ENCODE results near the gene ZNF212.
A peak's percentile ranks its signal among the peaks of the same experiment; 100 is the strongest.

ZNF212 gene

DNA sequence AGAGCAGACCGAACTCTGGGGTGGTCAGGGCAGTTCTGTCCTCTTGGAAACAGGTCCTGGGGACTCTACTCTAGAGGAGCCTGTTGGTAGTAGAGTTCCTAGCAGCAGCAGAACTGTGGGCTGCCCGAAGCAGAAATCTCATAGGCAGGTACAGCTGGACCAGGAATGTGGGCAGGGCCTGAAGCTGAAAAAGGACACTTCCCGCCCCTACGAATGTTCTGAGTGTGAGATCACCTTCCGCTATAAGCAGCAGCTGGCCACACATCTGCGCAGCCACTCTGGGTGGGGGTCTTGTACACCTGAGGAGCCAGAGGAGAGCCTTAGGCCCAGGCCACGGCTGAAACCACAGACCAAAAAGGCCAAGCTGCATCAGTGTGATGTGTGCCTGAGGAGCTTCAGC lies 14.2 kb downstream of the ZNF212 start:
- peaks cover 38% of the 10 kb centered on the region; the same call in 1 of the 2 replicates for H3K36me3 ChIP-seq (ENCODE audit: insufficient read depth, low read length)

DNA sequence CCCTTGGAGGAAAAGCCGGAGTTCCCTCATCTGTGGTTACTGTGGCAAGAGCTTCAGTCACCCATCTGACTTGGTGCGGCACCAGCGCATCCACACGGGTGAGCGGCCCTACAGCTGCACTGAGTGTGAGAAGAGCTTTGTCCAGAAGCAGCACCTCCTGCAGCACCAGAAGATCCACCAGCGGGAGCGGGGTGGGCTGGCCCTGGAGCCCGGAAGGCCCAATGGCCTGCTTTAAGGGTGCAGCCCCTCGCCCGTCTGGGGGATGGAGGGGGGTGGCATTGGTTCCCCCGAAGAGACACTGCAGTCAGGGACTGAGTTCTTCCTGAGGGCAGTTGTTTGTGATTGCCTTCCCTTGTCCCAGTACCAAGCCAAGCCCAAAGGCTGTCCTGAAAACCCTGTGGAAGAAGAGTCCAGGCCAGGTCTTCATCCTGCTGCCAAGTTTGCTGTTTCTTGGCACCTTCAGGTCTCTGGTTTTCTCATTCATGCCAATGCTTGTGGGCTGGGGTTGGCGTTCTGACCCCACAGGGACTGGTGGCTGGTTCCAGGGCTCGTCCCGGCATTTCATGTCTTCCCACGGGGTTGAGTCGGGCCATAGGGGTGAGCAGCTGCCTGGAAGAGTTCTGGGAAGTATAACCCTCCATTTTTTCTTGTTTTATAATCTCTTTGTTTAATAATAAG lies 14.9 kb downstream of the ZNF212 start:
- H3K4me3 ChIP-seq, result no peak overlapping the region
- H3K9ac ChIP-seq (ENCODE audit: insufficient read length), result no peak overlapping the region
- no peak for DNase-seq (ENCODE audit: low read depth, low spot score)
- no peaks in the 10 kb centered on the region for H3K9me3 ChIP-seq (ENCODE audit: low read depth, low read length)
- peaks cover 38% of the 10 kb centered on the region; the same call in 1 of the 2 replicates for H3K36me3 ChIP-seq (ENCODE audit: insufficient read depth, low read length)
- TF ChIP-seq FOXP2 (optimal IDR thresholded peaks at IDR 0.05; ENCODE audit: control extremely low read depth, extremely low read length, insufficient read depth), result no peak
- no peak for TF ChIP-seq EZH2 (IDR thresholded peaks at IDR 0.05)
- no peak for TF ChIP-seq POLR2AphosphoS5 (IDR thresholded peaks at IDR 0.05; ENCODE audit: borderline replicate concordance, low read depth, low read length)
- no peak overlapping the region for H3K27ac ChIP-seq

More for the DNA sequence above, 14.2 kb downstream of the ZNF212 start:
- no peak for DNase-seq (ENCODE audit: low read depth, low spot score)
- H3K9me3 ChIP-seq (ENCODE audit: low read depth, low read length), result no peaks in the 10 kb centered on the region
- TF ChIP-seq FOXP2 (optimal IDR thresholded peaks at IDR 0.05; ENCODE audit: control extremely low read depth, extremely low read length, insufficient read depth), result no peak
- no peak for TF ChIP-seq POLR2AphosphoS5 (IDR thresholded peaks at IDR 0.05; ENCODE audit: borderline replicate concordance, low read depth, low read length)
- no peak for TF ChIP-seq EZH2 (IDR thresholded peaks at IDR 0.05)
- no peak overlapping the region for H3K27ac ChIP-seq
- no peak overlapping the region for H3K4me3 ChIP-seq
- H3K9ac ChIP-seq (ENCODE audit: insufficient read length), result no peak overlapping the region

DNA sequence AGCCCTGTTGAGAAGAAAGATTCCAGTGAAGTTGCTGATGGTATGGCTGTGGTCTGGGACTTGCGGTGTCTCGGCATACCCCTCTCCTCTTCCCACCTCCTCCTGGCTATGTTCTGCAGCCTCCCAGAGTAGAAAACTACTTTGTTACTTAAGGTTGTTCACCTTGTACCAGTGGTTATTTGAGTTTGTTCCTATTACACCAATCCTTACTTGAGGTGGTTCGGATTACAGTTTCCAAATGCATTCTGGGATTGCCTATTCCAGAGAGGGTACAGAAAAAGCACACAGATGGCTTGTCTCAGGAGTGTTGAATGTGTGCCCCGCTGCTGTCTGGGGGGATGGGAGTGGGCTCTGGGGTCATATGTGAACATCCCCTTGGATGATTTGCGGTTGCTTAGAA lies 15.7 kb downstream of the ZNF212 start:
- H3K27ac ChIP-seq, result no peak overlapping the region
- TF ChIP-seq EZH2 (IDR thresholded peaks at IDR 0.05), result no peak
- no peaks in the 10 kb centered on the region for H3K9me3 ChIP-seq (ENCODE audit: low read depth, low read length)
- H3K4me3 ChIP-seq, result no peak overlapping the region
- H3K36me3 ChIP-seq (ENCODE audit: insufficient read depth, low read length), result peaks cover 36% of the 10 kb centered on the region; the same call in 1 of the 2 replicates
- H3K9ac ChIP-seq (ENCODE audit: insufficient read length), result no peak overlapping the region
- DNase-seq (ENCODE audit: low read depth, low spot score), result no peak

DNA sequence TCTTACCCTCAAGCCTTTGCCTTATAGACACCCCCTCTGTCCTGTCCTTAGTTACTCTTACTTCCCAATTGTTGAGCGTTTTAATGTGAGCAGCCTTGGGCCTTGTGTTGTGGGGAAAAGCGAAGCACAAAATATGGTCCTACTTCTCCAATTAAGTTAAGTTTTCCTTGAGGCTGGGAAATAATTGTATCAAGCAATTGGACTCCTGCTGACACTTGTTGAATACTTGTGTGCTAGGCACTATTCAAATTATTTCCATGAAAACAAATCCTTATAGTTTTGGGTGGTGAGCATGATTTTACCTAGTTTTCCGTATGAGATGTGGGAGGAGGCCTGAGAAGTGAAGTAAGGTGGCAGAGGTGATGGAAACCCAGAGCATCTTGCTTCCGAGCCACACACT lies 17.1 kb downstream of the ZNF212 start:
- Histone ChIP-seq H3K36me3 (ENCODE audit: insufficient read depth, low read length) (peaks cover 28% of the 10 kb centered on the region; the same call in 1 of the 2 replicates), H3K4me3 (no peak overlapping the region), H3K9me3 (ENCODE audit: low read depth, low read length) (no peaks in the 10 kb centered on the region), H3K9ac (ENCODE audit: insufficient read length) (no peak overlapping the region), H3K27ac (no peak overlapping the region)
- no peak for DNase-seq (ENCODE audit: low read depth, low spot score)
- TF ChIP-seq EZH2 (IDR thresholded peaks at IDR 0.05) (no peak), POLR2AphosphoS5 (IDR thresholded peaks at IDR 0.05; ENCODE audit: borderline replicate concordance, low read depth, low read length) (no peak), FOXP2 (optimal IDR thresholded peaks at IDR 0.05; ENCODE audit: control extremely low read depth, extremely low read length, insufficient read depth) (no peak)

DNA sequence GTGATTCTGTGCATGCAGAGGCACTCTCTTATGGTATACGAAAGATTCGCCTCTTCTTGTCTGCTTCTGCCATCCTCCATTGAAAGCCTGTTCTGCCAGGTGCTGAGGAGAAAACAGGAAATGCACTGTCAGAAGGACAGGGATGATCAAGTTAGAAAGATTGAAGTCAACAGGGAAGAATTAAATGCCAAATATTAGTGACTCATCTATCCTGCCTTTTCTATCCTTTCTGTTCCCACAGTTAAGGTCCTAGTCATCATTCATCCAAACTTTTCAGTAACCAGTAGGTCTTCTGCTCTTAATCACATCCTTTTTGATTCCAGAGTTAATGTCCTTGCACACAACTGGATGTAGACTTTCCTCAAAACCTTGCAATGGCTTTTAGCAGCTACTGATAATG lies 17.7 kb downstream of the ZNF212 start:
- Histone ChIP-seq H3K9ac (ENCODE audit: insufficient read length) (no peak overlapping the region), H3K36me3 (ENCODE audit: insufficient read depth, low read length) (peaks cover 22% of the 10 kb centered on the region; the same call in 1 of the 2 replicates), H3K9me3 (ENCODE audit: low read depth, low read length) (no peaks in the 10 kb centered on the region), H3K4me3 (no peak overlapping the region), H3K27ac (no peak overlapping the region)
- TF ChIP-seq FOXP2 (optimal IDR thresholded peaks at IDR 0.05; ENCODE audit: control extremely low read depth, extremely low read length, insufficient read depth) (no peak), EZH2 (IDR thresholded peaks at IDR 0.05) (no peak), POLR2AphosphoS5 (IDR thresholded peaks at IDR 0.05; ENCODE audit: borderline replicate concordance, low read depth, low read length) (no peak)
- no peak for DNase-seq (ENCODE audit: low read depth, low spot score)

DNA sequence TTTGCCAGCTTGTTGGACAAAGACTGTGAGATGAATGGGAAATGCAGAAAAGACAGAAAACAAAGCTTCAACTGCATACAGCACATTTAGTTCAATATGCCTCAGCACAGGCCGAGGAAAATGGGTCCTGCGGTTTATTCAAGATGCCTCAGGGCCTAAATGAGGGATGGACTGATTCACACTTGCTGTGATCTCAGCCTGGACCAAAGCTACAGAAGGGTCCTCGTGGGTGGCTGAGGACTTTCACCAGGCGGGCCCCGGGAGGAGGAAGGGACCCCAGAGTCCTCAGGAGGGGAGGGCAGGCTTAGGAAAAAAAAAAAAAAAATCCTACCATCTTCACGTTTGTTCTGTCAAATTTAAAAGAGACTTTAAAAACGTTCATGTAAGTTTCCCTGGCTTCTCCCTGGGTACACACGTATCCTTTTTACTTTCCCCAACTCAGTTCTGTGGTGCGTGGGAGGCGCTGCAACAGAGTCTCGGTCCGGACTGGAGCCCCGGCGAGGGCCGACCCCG lies 21.9 kb downstream of the ZNF212 start:
- no peaks in the 10 kb centered on the region for H3K9me3 ChIP-seq (ENCODE audit: low read depth, low read length)
- DNase-seq (ENCODE audit: low read depth, low spot score), result no peak
- H3K27ac ChIP-seq, result peak overlapping the region; percentile 81
- H3K9ac ChIP-seq (ENCODE audit: insufficient read length), result peak overlapping the region; percentile 95
- H3K36me3 ChIP-seq (ENCODE audit: insufficient read depth, low read length), result peaks cover 26% of the 10 kb centered on the region
- peak overlapping the region; percentile 97 for H3K4me3 ChIP-seq
- TF ChIP-seq FOXP2 (optimal IDR thresholded peaks at IDR 0.05; ENCODE audit: control extremely low read depth, extremely low read length, insufficient read depth) (no peak), EZH2 (IDR thresholded peaks at IDR 0.05) (no peak), POLR2AphosphoS5 (IDR thresholded peaks at IDR 0.05; ENCODE audit: borderline replicate concordance, low read depth, low read length) (no peak)

DNA sequence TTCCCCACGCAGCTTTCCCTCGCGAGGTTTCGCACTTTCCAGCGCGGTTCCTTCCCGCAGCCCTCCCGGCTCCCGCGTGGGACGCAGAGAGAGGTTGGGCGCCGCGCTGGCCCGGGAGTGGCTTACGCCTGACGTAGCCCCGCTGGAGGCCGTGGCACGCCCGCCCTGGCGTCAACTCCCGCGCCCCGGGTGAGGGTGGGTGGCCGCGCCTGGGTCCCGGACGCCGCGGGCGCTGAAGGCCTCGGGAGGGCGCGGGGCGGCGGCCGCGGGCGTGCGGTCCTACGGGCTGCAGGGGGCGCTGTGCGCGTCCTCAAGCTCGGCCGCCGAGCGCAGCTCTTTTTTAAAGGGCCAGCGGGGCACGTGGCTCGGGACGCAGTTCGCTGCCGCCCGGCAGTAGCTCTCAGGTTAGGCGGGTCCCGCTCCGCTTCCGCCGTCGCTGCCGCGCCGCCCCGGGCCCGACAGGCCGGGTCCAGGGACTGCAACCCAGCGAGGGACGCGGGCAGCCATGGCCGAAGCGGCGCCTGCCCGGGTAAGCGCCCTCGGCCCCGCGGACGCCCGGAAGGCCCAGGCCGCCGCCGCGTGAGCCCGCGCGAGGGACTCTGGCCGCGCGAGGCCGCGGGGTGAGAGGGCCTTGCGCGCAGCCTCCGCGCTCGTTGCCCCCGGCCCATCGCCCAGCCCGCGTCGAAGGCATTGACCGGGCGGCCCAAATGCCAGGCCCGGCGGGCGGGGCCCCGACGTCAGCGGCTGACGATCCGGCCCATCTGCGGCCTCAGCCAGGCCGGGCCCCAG lies 22.6 kb downstream of the ZNF212 start, which contains the start of gene ZNF783:
Gene ZNF783, plus strand, starts transcription at position 368 of the 789 bp plus-strand sequence. Its CDS starts 138 bp downstream, at position 506.
- Histone ChIP-seq H3K4me3 (peak within 1 kb of the TSS; percentile 97), H3K9ac (ENCODE audit: insufficient read length) (peak within 1 kb of the TSS; percentile 95), H3K9me3 (ENCODE audit: low read depth, low read length) (no peaks in the 10 kb centered on the region), H3K27ac (peak within 1 kb of the TSS; percentile 81), H3K36me3 (ENCODE audit: insufficient read depth, low read length) (peaks cover 33% of the 10 kb centered on the region)
- no peak for TF ChIP-seq EZH2 (IDR thresholded peaks at IDR 0.05)
- TF ChIP-seq FOXP2 (optimal IDR thresholded peaks at IDR 0.05; ENCODE audit: control extremely low read depth, extremely low read length, insufficient read depth), result no peak
- TF ChIP-seq POLR2AphosphoS5 (IDR thresholded peaks at IDR 0.05; ENCODE audit: borderline replicate concordance, low read depth, low read length), result peak; percentile 75
- no peak for DNase-seq (ENCODE audit: low read depth, low spot score)

DNA sequence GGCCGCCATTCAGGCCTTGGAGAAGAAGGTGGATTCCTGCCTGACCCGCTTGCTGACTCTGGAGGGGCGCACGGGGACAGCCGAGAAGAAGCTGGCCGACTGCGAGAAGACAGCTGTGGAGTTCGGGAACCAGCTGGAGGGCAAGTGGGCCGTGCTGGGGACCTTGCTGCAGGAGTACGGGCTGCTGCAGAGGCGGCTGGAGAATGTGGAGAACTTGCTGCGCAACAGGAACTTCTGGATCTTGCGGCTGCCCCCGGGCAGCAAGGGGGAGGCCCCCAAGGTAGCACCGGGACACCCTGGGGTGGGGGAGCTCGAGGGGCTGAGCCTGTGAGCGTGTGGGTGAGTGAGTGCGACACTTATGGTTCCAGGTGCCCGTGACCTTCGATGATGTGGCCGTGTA lies 27.0 kb downstream of the ZNF212 start:
- no peak overlapping the region for H3K4me3 ChIP-seq
- DNase-seq (ENCODE audit: low read depth, low spot score), result no peak
- H3K9me3 ChIP-seq (ENCODE audit: low read depth, low read length), result no peaks in the 10 kb centered on the region
- H3K27ac ChIP-seq, result no peak overlapping the region
- H3K36me3 ChIP-seq (ENCODE audit: insufficient read depth, low read length), result peaks cover 68% of the 10 kb centered on the region
- TF ChIP-seq FOXP2 (optimal IDR thresholded peaks at IDR 0.05; ENCODE audit: control extremely low read depth, extremely low read length, insufficient read depth), result no peak
- TF ChIP-seq POLR2AphosphoS5 (IDR thresholded peaks at IDR 0.05; ENCODE audit: borderline replicate concordance, low read depth, low read length), result no peak
- TF ChIP-seq EZH2 (IDR thresholded peaks at IDR 0.05), result no peak
- no peak overlapping the region for H3K9ac ChIP-seq (ENCODE audit: insufficient read length)
